Fibroblast of lung (primary cell): ENCODE results near the gene FXYD6. TPM values are rescaled to one million over a fixed set of nuclear protein-coding genes. Genes with fewer than 3 reads are reported as not detected.

ENCODE experiments used
- DNase-seq, 2 donors: peaks; one replicate each; pipeline versions ENCODE4 v3.0.0 to v3.0.0-alpha.2; 2010; ENCODE audit warnings: low read depth in 2 of 2
- H2AFZ ChIP-seq: 2 replicates; pipeline ENCODE4 v1.5.1; 2012; ENCODE audit warnings: low read length, control low read depth, inconsistent platforms
- H3K27ac ChIP-seq: 2 replicates; pipeline ENCODE4 v1.5.1; 2011; ENCODE audit warnings: low read length, control low read depth; ENCODE audit not compliant: insufficient read depth
- H3K27me3 ChIP-seq: 2 replicates; pipeline ENCODE4 v1.5.1; 2011; ENCODE audit warnings: mild to moderate bottlenecking, low read length; ENCODE audit not compliant: control insufficient read depth, insufficient read depth
- H3K36me3 ChIP-seq: 2 replicates; pipeline ENCODE4 v1.5.1; 2011; ENCODE audit warnings: low read length; ENCODE audit not compliant: control insufficient read depth, insufficient read depth
- H3K4me1 ChIP-seq: 2 replicates; pipeline ENCODE4 v1.5.1; 2011; ENCODE audit warnings: low read length; ENCODE audit not compliant: control insufficient read depth, insufficient read depth; ENCODE audit errors: extremely low read depth
- H3K4me2 ChIP-seq: 2 replicates; pipeline ENCODE4 v1.5.1; 2011; ENCODE audit warnings: low read length, control low read depth; ENCODE audit not compliant: insufficient read depth; ENCODE audit errors: extremely low read depth
- H3K4me3 ChIP-seq, 4 experiments: fragments of 200-600 bp in 1 of 4; sonication (generic) in 1 of 4; replicated peaks in 1 of 4; 2 replicates each; pipeline ENCODE4 v1.5.1; 2011 to 2016; ENCODE audit warnings: low read length in 4 of 4, low read depth in 3 of 4, mild to moderate bottlenecking in 3 of 4, control low read depth in 2 of 4, inconsistent platforms in 1 of 4, mixed read lengths in 1 of 4; ENCODE audit not compliant: insufficient read depth in 1 of 4; ENCODE audit errors: control extremely low read depth in 1 of 4
- H3K79me2 ChIP-seq: 2 replicates; pipeline ENCODE4 v1.5.1; 2012; ENCODE audit warnings: mild to moderate bottlenecking, low read length, inconsistent platforms; ENCODE audit not compliant: control insufficient read depth, insufficient read depth
- H3K9ac ChIP-seq: 2 replicates; pipeline ENCODE4 v1.5.1; 2011; ENCODE audit warnings: mild to moderate bottlenecking, low read length, control low read depth; ENCODE audit not compliant: insufficient read depth
- H3K9me3 ChIP-seq: 2 replicates; pipeline ENCODE4 v1.5.1; 2012; ENCODE audit warnings: low read depth, low read length; ENCODE audit not compliant: control insufficient read depth, insufficient read depth
- H4K20me1 ChIP-seq: 2 replicates; pipeline ENCODE4 v1.5.1; 2011; ENCODE audit warnings: low read length; ENCODE audit not compliant: control insufficient read depth, insufficient read depth; ENCODE audit errors: extremely low read depth
- CTCF ChIP-seq, 2 donors: IDR thresholded peaks in 1 of 2; conservative IDR thresholded peaks in 1 of 2; 1 replicate in 1 of 2; 2 replicates in 1 of 2; pipeline ENCODE4 v1.5.1; 2011 to 2012; ENCODE audit warnings: low read length in 2 of 2, control low read depth in 1 of 2, inconsistent platforms in 1 of 2, low read depth in 1 of 2, mild to moderate bottlenecking in 1 of 2
- EZH2 ChIP-seq: IDR thresholded peaks from 2 replicates; pipeline ENCODE4 v1.5.1; 2012; ENCODE audit warnings: low read length, control low read depth, mild to moderate bottlenecking; ENCODE audit errors: missing control alignments
- polyA plus RNA-seq, 2 donors: library from polyadenylated mRNA; depleted of rRNA in 1 of 2; stranded (reverse) in 1 of 2; unstranded in 1 of 2; fragments of >200 nt; gene quantifications; 2 replicates each; pipeline ENCODE4 v1.2.1, GENCODE V29; 2011 to 2012; ENCODE audit warnings: missing spikeins in 1 of 2
- total RNA-seq: library from RNA; depleted of rRNA; stranded (reverse); fragments of >200 nt; gene quantifications from 2 replicates; pipeline ENCODE4 v1.2.1, GENCODE V29; 2014

Gene FXYD6
- total and polyA plus RNA-seq, 2 donors (not counting 1 experiment from before 2014, with no cell fraction given), result 0.43 to 5.1 TPM

DNA sequence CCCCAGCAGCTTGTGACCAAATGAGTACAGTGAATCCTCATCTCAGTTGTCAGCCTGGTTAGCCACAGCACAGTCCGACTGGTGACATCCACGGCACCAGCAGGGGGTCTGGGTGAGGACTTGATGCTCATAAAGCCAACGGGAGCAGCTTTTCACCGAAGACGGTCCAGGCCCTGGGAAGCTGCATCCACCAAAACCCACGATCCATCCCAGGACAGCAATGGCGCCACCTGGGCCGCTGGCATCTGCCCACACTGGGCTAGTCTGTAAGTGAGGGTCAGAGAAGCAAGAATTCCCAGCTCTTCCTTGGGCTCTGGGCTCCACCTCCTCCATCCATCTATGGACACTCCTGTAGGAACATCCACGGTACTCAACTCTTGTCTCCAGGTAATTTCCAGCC is 25.1 kb upstream of the FXYD6 start:
- H3K4me2 ChIP-seq, result no peak overlapping the region
- DNase-seq, result no peak
- peaks cover 2% of the 10 kb centered on the region for H3K27me3 ChIP-seq
- H2AFZ ChIP-seq, result no peak overlapping the region
- H3K4me1 ChIP-seq, result no peaks in the 10 kb centered on the region
- TF ChIP-seq EZH2 (no peak), CTCF (conservative IDR thresholded peaks at IDR 0.05 in 1 of 2, IDR thresholded peaks at IDR 0.05 in 1 of 2; ENCODE audit: low read depth in 1 of 2, low read length in 2 of 2) (no peak)
- H3K4me3 ChIP-seq, result no peak overlapping the region
- no peaks in the 10 kb centered on the region for H3K36me3 ChIP-seq
- no peak overlapping the region for H3K9ac ChIP-seq
- H3K79me2 ChIP-seq, result no peaks in the 10 kb centered on the region
- H3K9me3 ChIP-seq, result no peaks in the 10 kb centered on the region
- H4K20me1 ChIP-seq, result no peaks in the 10 kb centered on the region
- no peak overlapping the region for H3K27ac ChIP-seq

DNA sequence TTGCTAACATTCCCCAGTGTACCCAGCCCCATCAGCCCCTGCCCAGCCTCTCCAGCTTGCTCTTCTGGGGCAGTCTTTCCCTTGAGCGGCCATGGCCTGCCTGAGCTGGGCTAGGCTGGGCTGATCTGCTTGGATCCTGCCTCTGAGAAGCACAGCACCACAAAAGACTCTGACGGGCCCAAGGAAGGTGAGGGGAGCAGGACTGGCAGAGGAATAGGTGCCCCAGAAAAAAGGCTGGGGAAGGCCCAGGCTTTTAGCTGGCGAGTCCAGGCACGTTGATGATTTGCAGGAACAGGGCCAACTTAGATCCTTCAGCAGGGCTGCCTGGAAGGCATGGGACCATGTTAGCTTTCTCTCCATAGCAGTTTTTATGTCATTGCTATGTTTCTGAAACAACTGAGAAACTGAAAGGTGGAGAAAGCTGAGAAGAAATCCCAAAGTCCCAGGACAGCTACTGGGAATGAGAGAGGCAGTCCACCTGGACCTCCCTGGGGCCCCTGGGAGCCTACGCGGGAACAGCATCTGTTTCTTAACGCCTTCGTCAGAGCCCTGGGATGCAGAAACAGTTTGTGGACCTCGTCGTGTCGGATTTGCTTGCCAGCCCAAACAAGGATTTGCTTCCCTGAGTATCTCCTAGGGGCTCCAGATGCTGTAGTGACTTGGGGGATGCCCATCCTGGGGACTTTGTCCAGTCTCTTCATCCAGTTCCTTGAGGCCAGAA is 24.4 kb upstream of the FXYD6 start:
- DNase-seq, result no peak
- Histone ChIP-seq H3K27me3 (peaks cover 2% of the 10 kb centered on the region), H4K20me1 (no peaks in the 10 kb centered on the region), H3K79me2 (no peaks in the 10 kb centered on the region), H3K4me3 (no peak overlapping the region), H3K9ac (no peak overlapping the region), H2AFZ (no peak overlapping the region), H3K36me3 (no peaks in the 10 kb centered on the region), H3K9me3 (no peaks in the 10 kb centered on the region), H3K4me1 (no peaks in the 10 kb centered on the region), H3K4me2 (no peak overlapping the region), H3K27ac (no peak overlapping the region)
- TF ChIP-seq CTCF (conservative IDR thresholded peaks at IDR 0.05 in 1 of 2, IDR thresholded peaks at IDR 0.05 in 1 of 2; ENCODE audit: low read depth in 1 of 2, low read length in 2 of 2) (no peak), EZH2 (no peak)

- peaks cover 2% of the 10 kb centered on the region for H3K27me3 ChIP-seq
Measured at GRCh38 chr11:117900121-117900648, 23.7 kb upstream of the FXYD6 start.

More at GRCh38 chr11:117900121-117900648, 23.7 kb upstream of the FXYD6 start:
- Histone ChIP-seq H3K27ac (no peak overlapping the region), H3K79me2 (no peaks in the 10 kb centered on the region), H3K4me2 (no peak overlapping the region), H3K4me1 (no peaks in the 10 kb centered on the region), H3K4me3 (no peak overlapping the region), H2AFZ (no peak overlapping the region), H4K20me1 (no peaks in the 10 kb centered on the region), H3K9me3 (no peaks in the 10 kb centered on the region), H3K36me3 (no peaks in the 10 kb centered on the region), H3K9ac (no peak overlapping the region)
- TF ChIP-seq EZH2, result no peak
- no peak for TF ChIP-seq CTCF (conservative IDR thresholded peaks at IDR 0.05 in 1 of 2, IDR thresholded peaks at IDR 0.05 in 1 of 2; ENCODE audit: low read depth in 1 of 2, low read length in 2 of 2)
- DNase-seq, result no peak
